ENCODE measurements around the gene FAIM2. TPM values are rescaled to one million over a fixed set of nuclear protein-coding genes. Genes with fewer than 3 reads are reported as not detected.

The FAIM2 gene
- polyA plus RNA-seq, 2 of the 4 experiments (the other 2 are of a cell fraction) = 0.23 TPM; not detected in 1

DNA sequence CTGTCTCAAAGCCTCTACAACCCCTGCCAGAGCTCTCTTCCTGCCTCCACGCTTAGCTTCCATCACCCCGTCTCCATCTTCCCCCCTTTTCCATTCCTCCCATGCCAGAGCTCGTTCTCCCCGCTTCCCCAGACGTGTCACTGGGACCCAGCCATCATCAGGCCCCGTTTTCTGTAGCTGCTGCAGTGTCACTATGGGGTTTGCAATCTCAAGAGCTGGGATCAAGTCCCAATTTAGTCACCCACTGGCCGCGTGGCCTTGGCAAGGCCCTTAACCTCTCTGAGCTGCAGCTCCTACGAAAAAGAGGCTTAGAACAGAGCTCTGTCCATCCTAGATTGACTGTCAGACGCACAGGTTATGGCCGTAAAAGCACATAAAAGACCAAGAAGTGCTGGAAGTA is 901 bp upstream of the FAIM2 start:
- ChIA-PET POLR2A (no interaction called here), CTCF (interaction anchor here (1.9 kb wide), 1 partner anchor 63 kb away, joined by 9 read pairs; no protein-coding TSS in a partner anchor)
- ATAC-seq = no peak
- Histone ChIP-seq H3K4me2 (no peak overlapping the region), H3K4me1 (no peaks in the 10 kb centered on the region), H3K27ac (no peak overlapping the region), H3K4me3 (no peak overlapping the region), H3K9me3 (no peaks in the 10 kb centered on the region)
- no peak for FAIRE-seq
- no peak for TF ChIP-seq PHF8 (IDR thresholded peaks at IDR 0.05; ENCODE audit: borderline replicate concordance, low read depth)
- TF ChIP-seq, protein P1, sequence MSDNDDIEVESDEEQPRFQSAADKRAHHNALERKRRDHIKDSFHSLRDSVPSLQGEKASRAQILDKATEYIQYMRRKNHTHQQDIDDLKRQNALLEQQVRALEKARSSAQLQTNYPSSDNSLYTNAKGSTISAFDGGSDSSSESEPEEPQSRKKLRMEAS (IDR thresholded peaks at IDR 0.05) = no peak
- no peak for TF ChIP-seq ZSCAN20 (CRISPR knock-in tag; IDR thresholded peaks at IDR 0.05)
- TF ChIP-seq CEBPB (IDR thresholded peaks at IDR 0.05) = no peak
- no peak for TF ChIP-seq GATA3 (IDR thresholded peaks at IDR 0.05; ENCODE audit: borderline replicate concordance)
- TF ChIP-seq MYC (IDR thresholded peaks at IDR 0.05; ENCODE audit: borderline replicate concordance, low read length) = no peak
- no peak for TF ChIP-seq HOXB5 (CRISPR knock-in tag; IDR thresholded peaks at IDR 0.05)
- no peak for TF ChIP-seq JUNB (IDR thresholded peaks at IDR 0.05)
- TF ChIP-seq NPAS2 (CRISPR knock-in tag; IDR thresholded peaks at IDR 0.05; ENCODE audit: borderline replicate concordance) = no peak
- no peak for TF ChIP-seq EHF (CRISPR knock-in tag; IDR thresholded peaks at IDR 0.05)
- TF ChIP-seq NFE2L2 (conservative IDR thresholded peaks at IDR 0.05; ENCODE audit: low read length) = no peak
- TF ChIP-seq, protein P2, sequence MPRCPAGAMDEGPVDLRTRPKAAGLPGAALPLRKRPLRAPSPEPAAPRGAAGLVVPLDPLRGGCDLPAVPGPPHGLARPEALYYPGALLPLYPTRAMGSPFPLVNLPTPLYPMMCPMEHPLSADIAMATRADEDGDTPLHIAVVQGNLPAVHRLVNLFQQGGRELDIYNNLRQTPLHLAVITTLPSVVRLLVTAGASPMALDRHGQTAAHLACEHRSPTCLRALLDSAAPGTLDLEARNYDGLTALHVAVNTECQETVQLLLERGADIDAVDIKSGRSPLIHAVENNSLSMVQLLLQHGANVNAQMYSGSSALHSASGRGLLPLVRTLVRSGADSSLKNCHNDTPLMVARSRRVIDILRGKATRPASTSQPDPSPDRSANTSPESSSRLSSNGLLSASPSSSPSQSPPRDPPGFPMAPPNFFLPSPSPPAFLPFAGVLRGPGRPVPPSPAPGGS (IDR thresholded peaks at IDR 0.05) = no peak
- TF ChIP-seq HOXB13 (CRISPR knock-in tag; IDR thresholded peaks at IDR 0.05; ENCODE audit: low read depth) = no peak
- TF ChIP-seq NR3C1 (IDR thresholded peaks at IDR 0.05) = no peak
- TF ChIP-seq FOXS1 (CRISPR knock-in tag; IDR thresholded peaks at IDR 0.05) = no peak
- TF ChIP-seq CBX8 (IDR thresholded peaks at IDR 0.05) = no peak
- TF ChIP-seq HOXA7 (CRISPR knock-in tag; IDR thresholded peaks at IDR 0.05) = no peak
- no peak for DNase-seq (ENCODE audit: low read depth in 1 of 2, low spot score in 1 of 2)
- WGBS (ENCODE audit: missing lambda C conversion rate) = 66% methylated on average over 11 of the region's 11 CpGs

DNA sequence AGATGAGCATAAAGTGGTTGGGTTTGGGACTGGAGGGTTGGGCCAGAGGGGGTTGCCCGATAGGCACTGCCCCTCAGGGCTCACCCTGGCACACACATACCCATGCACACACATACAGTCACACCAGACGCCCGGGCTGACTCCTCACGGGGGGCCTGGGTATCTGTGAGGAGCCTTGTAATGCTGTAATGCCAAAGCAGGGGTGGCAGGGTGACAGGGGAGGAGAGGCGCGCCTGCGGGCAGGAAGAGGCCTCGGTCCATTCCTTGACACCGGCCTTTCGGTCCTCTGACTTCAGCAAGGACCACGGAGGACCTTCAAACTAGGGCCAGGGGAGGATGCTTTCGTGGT is 375 bp downstream of the FAIM2 start:
- CTCF ChIA-PET = no interaction called here
- Histone ChIP-seq H3K4me3 (no peak overlapping the region), H3K4me2 (no peak overlapping the region), H3K4me1 (no peaks in the 10 kb centered on the region), H3K27ac (no peak overlapping the region), H3K9me3 (no peaks in the 10 kb centered on the region)
- WGBS (ENCODE audit: missing lambda C conversion rate) = 87% methylated on average over 12 of the region's 12 CpGs
- POLR2A ChIA-PET = no interaction called here
- no peak for FAIRE-seq
- TF ChIP-seq HOXA7 (CRISPR knock-in tag; IDR thresholded peaks at IDR 0.05) (no peak), HOXB5 (CRISPR knock-in tag; IDR thresholded peaks at IDR 0.05) (no peak), CBX2 (IDR thresholded peaks at IDR 0.05; ENCODE audit: borderline replicate concordance, low read depth) (no peak), NFE2L2 (conservative IDR thresholded peaks at IDR 0.05; ENCODE audit: low read length) (no peak), HEYL (CRISPR knock-in tag; IDR thresholded peaks at IDR 0.05) (no peak), ZNF302 (CRISPR knock-in tag; IDR thresholded peaks at IDR 0.05) (no peak), EP300 (IDR thresholded peaks at IDR 0.05) (no peak), JUNB (IDR thresholded peaks at IDR 0.05) (no peak)
- ATAC-seq = no peak
- DNase-seq (ENCODE audit: low read depth in 1 of 2, low spot score in 1 of 2) = no peak

DNA sequence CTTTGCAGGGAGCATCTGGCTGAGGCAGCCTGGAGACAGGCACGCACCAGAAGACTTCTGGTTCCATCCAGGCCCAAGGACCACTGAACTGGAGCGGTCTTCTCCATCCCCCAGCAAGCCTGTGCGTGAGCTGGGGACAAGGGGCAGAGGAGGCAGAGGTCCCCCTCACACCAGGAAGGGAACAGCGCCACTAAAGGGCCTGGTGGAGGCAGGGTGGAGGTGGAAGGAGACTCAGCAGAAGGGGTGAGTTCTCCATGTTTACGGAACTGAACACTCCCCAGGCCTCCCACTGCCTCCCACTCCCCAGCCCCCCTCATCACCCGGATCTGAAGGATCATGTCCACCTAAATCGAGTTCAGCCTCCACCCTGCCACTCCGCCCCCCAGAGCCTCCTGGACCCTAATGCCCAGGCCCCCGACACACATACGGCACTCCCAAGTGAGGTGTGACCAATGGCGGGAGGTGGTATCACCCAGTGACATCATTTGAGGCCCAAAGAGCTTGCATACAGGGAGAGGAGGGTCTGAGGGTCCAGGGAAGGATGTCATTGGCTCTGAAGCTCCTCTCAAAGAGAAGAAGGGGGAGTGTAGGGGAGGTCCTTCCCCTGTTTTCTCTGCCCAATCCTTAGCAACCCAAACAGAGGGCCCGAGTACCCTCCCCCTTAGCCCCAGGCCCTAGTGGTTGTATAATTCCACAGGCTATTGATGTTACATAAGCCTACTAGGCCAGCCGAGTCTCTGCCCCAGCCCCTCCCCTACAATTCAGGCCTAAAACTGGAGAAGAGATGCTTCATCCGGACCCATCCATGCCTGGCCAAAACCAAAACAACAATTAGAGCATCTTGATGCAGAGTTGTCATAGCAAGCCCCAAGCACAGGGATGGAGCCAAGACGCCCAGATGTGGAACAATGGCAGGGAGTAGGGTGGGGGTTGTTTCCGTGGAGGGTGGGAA is 1.0 kb downstream of the FAIM2 start:
- no peak for TF ChIP-seq TP53 (CRISPR knock-in tag; IDR thresholded peaks at IDR 0.05)
- TF ChIP-seq CBX2 (IDR thresholded peaks at IDR 0.05; ENCODE audit: borderline replicate concordance, low read depth) = no peak
- no peak for TF ChIP-seq KDM1A (IDR thresholded peaks at IDR 0.05; ENCODE audit: low read depth)
- TF ChIP-seq HOXB5 (CRISPR knock-in tag; IDR thresholded peaks at IDR 0.05) = no peak
- TF ChIP-seq EP300 (IDR thresholded peaks at IDR 0.05) = no peak
- no peak for TF ChIP-seq MAFK (IDR thresholded peaks at IDR 0.05; ENCODE audit: partially characterized antibody)
- TF ChIP-seq, protein P3, sequence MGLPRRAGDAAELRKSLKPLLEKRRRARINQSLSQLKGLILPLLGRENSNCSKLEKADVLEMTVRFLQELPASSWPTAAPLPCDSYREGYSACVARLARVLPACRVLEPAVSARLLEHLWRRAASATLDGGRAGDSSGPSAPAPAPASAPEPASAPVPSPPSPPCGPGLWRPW (IDR thresholded peaks at IDR 0.05) = no peak
- no peak for TF ChIP-seq NR3C1 (IDR thresholded peaks at IDR 0.05)
- no peak for TF ChIP-seq BHLHE40 (IDR thresholded peaks at IDR 0.05; ENCODE audit: low read depth, low read length)
- TF ChIP-seq FOSL2 (IDR thresholded peaks at IDR 0.05) = no peak
- TF ChIP-seq FOSL2 (CRISPR knock-in tag; IDR thresholded peaks at IDR 0.05) = no peak
- TF ChIP-seq GATA3 (IDR thresholded peaks at IDR 0.05; ENCODE audit: borderline replicate concordance) = no peak
- no peak for TF ChIP-seq SMC3 (IDR thresholded peaks at IDR 0.05)
- no peak for TF ChIP-seq HDAC2 (IDR thresholded peaks at IDR 0.05)
- no peak for TF ChIP-seq PHF8 (IDR thresholded peaks at IDR 0.05; ENCODE audit: borderline replicate concordance, low read depth)
- no peak for TF ChIP-seq NPAS2 (CRISPR knock-in tag; IDR thresholded peaks at IDR 0.05; ENCODE audit: borderline replicate concordance)
- no peak for TF ChIP-seq ZFP36 (IDR thresholded peaks at IDR 0.05; ENCODE audit: borderline replicate concordance, partially characterized antibody)
- TF ChIP-seq JUNB (IDR thresholded peaks at IDR 0.05) = no peak
- TF ChIP-seq CHD4 (IDR thresholded peaks at IDR 0.05; ENCODE audit: borderline replicate concordance) = no peak
- no peak for TF ChIP-seq RCOR1 (IDR thresholded peaks at IDR 0.05; ENCODE audit: low read depth, low read length)
- 71% methylated on average over 16 of the region's 16 CpGs for WGBS (ENCODE audit: missing lambda C conversion rate)
- no peak overlapping the region for H3K4me3 ChIP-seq
- ChIA-PET CTCF (interaction anchor here (0.8 kb wide), 1 partner anchor 12 kb away, joined by 3 read pairs; no protein-coding TSS in a partner anchor), POLR2A (no interaction called here)
- no peak for FAIRE-seq
- H3K27ac ChIP-seq = no peak overlapping the region
- no peak for DNase-seq (ENCODE audit: low read depth in 1 of 2, low spot score in 1 of 2)
- no peak for ATAC-seq
- H3K4me2 ChIP-seq = no peak overlapping the region
- H3K4me1 ChIP-seq = no peaks in the 10 kb centered on the region
- H3K9me3 ChIP-seq = no peaks in the 10 kb centered on the region

All from A549 (cell line).